HG03159 (cell line): Measurements from ENCODE around the gene SPTY2D1.
"Not testable (repeated sequence)": the region's sequence is repeated elsewhere in the genome, so short reads cannot be mapped to it uniquely, and the experiment has no call there.

Experiments
- ATAC-seq: cut with Tn5 transposase; IDR thresholded peaks from one replicate; pipeline ENCODE4 v1.9.1; 2021; ENCODE audit warnings: mild to moderate bottlenecking, moderate library complexity; ENCODE audit not compliant: unreplicated experiment

Gene SPTY2D1

GRCh38 chr11:18618342-18619025, 15.7 kb downstream of the SPTY2D1 start:
- ATAC-seq: no peak

GRCh38 chr11:18617688-18618341, 16.3 kb downstream of the SPTY2D1 start:
- no peak for ATAC-seq

- ATAC-seq: peak; percentile 88
Measured at GRCh38 chr11:18615628-18616392, 18.3 kb downstream of the SPTY2D1 start.

GRCh38 chr11:18614667-18615066, 19.5 kb downstream of the SPTY2D1 start:
- no peak for ATAC-seq

GRCh38 chr11:18612394-18612793, 21.7 kb downstream of the SPTY2D1 start:
- ATAC-seq: no peak

GRCh38 chr11:18611196-18611595, 22.9 kb downstream of the SPTY2D1 start:
- no peak for ATAC-seq

- no peak for ATAC-seq
Measured at GRCh38 chr11:18608376-18608775, 25.8 kb downstream of the SPTY2D1 start.

- ATAC-seq: no peak
Measured at GRCh38 chr11:18600915-18601569, 33.1 kb downstream of the SPTY2D1 start.

GRCh38 chr11:18599739-18600230, 34.4 kb downstream of the SPTY2D1 start, which contains the start of gene MISFA:
Gene MISFA (plus strand): TSS chr11:18599789. CDS start chr11:18599929, 140 bp downstream.
- no peak for ATAC-seq

- no peak for ATAC-seq
Measured at GRCh38 chr11:18594999-18595749, 39.0 kb downstream of the SPTY2D1 start.

DNA sequence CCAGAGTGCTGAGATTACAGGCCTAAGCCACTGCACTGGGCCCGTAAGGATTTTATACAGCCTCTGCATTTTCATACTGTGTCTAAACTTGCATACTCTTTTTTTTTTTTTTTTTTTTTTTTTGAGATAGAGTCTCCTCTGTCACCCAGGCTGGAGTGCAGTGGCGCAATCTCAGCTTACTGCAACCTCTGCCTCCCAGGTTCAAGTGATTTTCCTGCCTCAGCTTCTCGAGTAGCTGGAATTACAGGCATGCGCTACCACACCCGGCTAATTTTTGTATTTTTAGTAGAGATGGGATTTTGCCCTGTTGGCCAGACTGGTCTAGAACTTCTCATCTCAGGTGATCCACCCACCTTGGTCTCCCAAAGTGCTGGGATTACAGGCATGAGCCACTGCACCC, 40.1 kb downstream of the SPTY2D1 start:
- ATAC-seq: not testable (repeated sequence)

- no peak for ATAC-seq
Measured at GRCh38 chr11:18590571-18590970, 43.6 kb downstream of the SPTY2D1 start.

- ATAC-seq: peak; percentile 56
Measured at GRCh38 chr11:18588297-18589252, 45.6 kb downstream of the SPTY2D1 start, which contains the start of gene UEVLD. Gene UEVLD (minus strand): TSS chr11:18588734. CDS start chr11:18588654, 80 bp downstream.

GRCh38 chr11:18581825-18582224, 52.3 kb downstream of the SPTY2D1 start:
- no peak for ATAC-seq

GRCh38 chr11:18580113-18580766, 53.9 kb downstream of the SPTY2D1 start:
- no peak for ATAC-seq

GRCh38 chr11:18578975-18579598, 55.1 kb downstream of the SPTY2D1 start:
- ATAC-seq: peak; percentile 87

- no peak for ATAC-seq
Measured at GRCh38 chr11:18575361-18575760, 58.8 kb downstream of the SPTY2D1 start.

GRCh38 chr11:18567081-18567480, 67.1 kb downstream of the SPTY2D1 start:
- ATAC-seq: no peak
